ENCODE measurements around the gene KCNN3.

GRCh38 chr1:154851392-154852177, 18.5 kb downstream of the KCNN3 start:
- TF ChIP-seq TAF1 (IDR thresholded peaks at IDR 0.05; ENCODE audit: low read depth, low read length) (no peak), POLR2A (IDR thresholded peaks at IDR 0.05; ENCODE audit: low read depth, low read length) (no peak), POU2F2 (IDR thresholded peaks at IDR 0.05; ENCODE audit: low read depth, low read length) (no peak), POLR2AphosphoS5 (IDR thresholded peaks at IDR 0.05; ENCODE audit: low read depth, low read length) (no peak), PAX5 (IDR thresholded peaks at IDR 0.05; ENCODE audit: insufficient read depth, low read length, severe bottlenecking) (no peak), SPI1 (IDR thresholded peaks at IDR 0.05; ENCODE audit: low read depth, low read length) (no peak)

All from GM12891 (cell line).